Keratinocyte (primary cell): ENCODE data around the gene OR2J3.
"Not testable (repeated sequence)": the region's sequence is repeated elsewhere in the genome, so short reads cannot be mapped to it uniquely, and the experiment has no call there.

Experiments used
- CTCF ChIP-seq, 3 experiments: IDR thresholded peaks in 1 of 3; conservative IDR thresholded peaks in 1 of 3; optimal IDR thresholded peaks in 1 of 3; 2 replicates in 2 of 3; 3 replicates in 1 of 3; pipeline versions ENCODE3 to v1.5.1; 2011; ENCODE audit warnings: low read length in 3 of 3, mild to moderate bottlenecking in 3 of 3, moderate library complexity in 2 of 3, control low read depth in 1 of 3, inconsistent platforms in 1 of 3; ENCODE audit not compliant: insufficient read depth in 2 of 3; ENCODE audit errors: extremely low read depth in 1 of 3
- EZH2 ChIP-seq: IDR thresholded peaks from one replicate; pipeline ENCODE4 v1.6.1; 2012; ENCODE audit warnings: inconsistent platforms, mild to moderate bottlenecking, low read length, moderate library complexity

GRCh38 chr6:29155182-29155581 is 47.3 kb downstream of the OR2J3 start:
- not testable (repeated sequence) for TF ChIP-seq CTCF (optimal IDR thresholded peaks at IDR 0.05 in 1 of 3, IDR thresholded peaks at IDR 0.05 in 1 of 3, conservative IDR thresholded peaks at IDR 0.05 in 1 of 3; ENCODE audit: extremely low read depth in 1 of 3, insufficient read depth in 2 of 3, low read length in 3 of 3); EZH2
